WTC11 (cell line): ENCODE data around the gene TMEM18.

Source experiments
- ELF4 ChIP-seq: sonication (generic); formaldehyde crosslinking; IDR thresholded peaks from 2 replicates; pipeline ENCODE4 v1.8.1; 2022; ENCODE audit warnings: low read depth, mild to moderate bottlenecking, moderate library complexity, missing genetic modification reagents
- IRF2 ChIP-seq: sonication (generic); formaldehyde crosslinking; IDR thresholded peaks from 2 replicates; pipeline ENCODE4 v1.8.0; 2022; ENCODE audit warnings: low read depth, missing genetic modification reagents, borderline replicate concordance
- TF ChIP-seq, protein P1 (sequence below): sonication (generic); formaldehyde crosslinking; IDR thresholded peaks from 2 replicates; pipeline ENCODE4 v1.8.1; 2023; ENCODE audit warnings: mild to moderate bottlenecking, missing genetic modification reagents, moderate library complexity
- TF ChIP-seq, protein P2 (sequence below): fragments of 200-600 bp; IDR thresholded peaks from 2 replicates; pipeline ENCODE4 v1.8.0; 2022; ENCODE audit warnings: antibody characterized with exemption
- TF ChIP-seq, protein P3 (sequence below): sonication (generic); formaldehyde crosslinking; conservative IDR thresholded peaks from 2 replicates; pipeline ENCODE4 v1.8.1; 2022; ENCODE audit warnings: mild to moderate bottlenecking, missing genetic modification reagents
- TF ChIP-seq, protein P4 (sequence below): sonication (generic); formaldehyde crosslinking; IDR thresholded peaks from 2 replicates; pipeline ENCODE4 v1.8.1; 2023; ENCODE audit warnings: mild to moderate bottlenecking, missing genetic modification reagents, moderate library complexity

DNA sequence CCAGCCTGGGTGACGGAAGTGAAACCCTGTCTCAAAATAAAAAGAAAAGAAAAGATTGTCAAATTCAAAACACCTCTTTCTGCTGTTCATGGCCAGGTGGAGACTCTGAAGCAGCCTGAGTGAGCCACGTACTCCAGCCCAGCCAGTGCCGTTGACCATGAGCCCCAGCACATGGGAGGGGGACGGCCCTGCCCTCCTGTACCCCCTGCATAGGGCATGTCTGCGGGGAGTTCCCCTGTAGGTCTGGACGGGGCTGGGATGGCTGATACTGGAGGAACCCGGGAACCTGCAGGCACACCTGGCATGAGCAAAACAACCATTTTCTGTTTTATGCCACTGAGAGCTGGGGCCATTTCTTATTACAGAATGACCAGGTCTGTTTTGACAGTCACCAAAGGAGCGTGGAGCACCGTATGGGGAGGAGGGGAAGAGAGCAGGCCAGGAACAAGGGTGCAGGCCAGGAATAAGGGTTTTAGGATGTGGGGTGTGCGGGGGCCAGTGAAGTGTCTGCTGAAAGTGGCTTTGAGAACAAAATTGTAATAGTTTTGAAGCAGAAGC is 30.1 kb downstream of the TMEM18 start:
- TF ChIP-seq IRF2 (CRISPR knock-in tag) (no peak), ELF4 (CRISPR knock-in tag) (no peak)
- TF ChIP-seq, protein P1, sequence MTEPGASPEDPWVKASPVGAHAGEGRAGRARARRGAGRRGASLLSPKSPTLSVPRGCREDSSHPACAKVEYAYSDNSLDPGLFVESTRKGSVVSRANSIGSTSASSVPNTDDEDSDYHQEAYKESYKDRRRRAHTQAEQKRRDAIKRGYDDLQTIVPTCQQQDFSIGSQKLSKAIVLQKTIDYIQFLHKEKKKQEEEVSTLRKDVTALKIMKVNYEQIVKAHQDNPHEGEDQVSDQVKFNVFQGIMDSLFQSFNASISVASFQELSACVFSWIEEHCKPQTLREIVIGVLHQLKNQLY, result no peak
- TF ChIP-seq, protein P2, sequence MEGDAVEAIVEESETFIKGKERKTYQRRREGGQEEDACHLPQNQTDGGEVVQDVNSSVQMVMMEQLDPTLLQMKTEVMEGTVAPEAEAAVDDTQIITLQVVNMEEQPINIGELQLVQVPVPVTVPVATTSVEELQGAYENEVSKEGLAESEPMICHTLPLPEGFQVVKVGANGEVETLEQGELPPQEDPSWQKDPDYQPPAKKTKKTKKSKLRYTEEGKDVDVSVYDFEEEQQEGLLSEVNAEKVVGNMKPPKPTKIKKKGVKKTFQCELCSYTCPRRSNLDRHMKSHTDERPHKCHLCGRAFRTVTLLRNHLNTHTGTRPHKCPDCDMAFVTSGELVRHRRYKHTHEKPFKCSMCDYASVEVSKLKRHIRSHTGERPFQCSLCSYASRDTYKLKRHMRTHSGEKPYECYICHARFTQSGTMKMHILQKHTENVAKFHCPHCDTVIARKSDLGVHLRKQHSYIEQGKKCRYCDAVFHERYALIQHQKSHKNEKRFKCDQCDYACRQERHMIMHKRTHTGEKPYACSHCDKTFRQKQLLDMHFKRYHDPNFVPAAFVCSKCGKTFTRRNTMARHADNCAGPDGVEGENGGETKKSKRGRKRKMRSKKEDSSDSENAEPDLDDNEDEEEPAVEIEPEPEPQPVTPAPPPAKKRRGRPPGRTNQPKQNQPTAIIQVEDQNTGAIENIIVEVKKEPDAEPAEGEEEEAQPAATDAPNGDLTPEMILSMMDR, result no peak
- TF ChIP-seq, protein P3, sequence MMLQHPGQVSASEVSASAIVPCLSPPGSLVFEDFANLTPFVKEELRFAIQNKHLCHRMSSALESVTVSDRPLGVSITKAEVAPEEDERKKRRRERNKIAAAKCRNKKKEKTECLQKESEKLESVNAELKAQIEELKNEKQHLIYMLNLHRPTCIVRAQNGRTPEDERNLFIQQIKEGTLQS, result no peak
- TF ChIP-seq, protein P4, sequence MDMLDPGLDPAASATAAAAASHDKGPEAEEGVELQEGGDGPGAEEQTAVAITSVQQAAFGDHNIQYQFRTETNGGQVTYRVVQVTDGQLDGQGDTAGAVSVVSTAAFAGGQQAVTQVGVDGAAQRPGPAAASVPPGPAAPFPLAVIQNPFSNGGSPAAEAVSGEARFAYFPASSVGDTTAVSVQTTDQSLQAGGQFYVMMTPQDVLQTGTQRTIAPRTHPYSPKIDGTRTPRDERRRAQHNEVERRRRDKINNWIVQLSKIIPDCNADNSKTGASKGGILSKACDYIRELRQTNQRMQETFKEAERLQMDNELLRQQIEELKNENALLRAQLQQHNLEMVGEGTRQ (CRISPR knock-in tag), result no peak
